Lower leg skin (tissue), 3 donors: ENCODE results near the gene MRPL23.

Experiments used
- POLR2A ChIP-seq, 2 donors: fragments of 450-650 bp; IDR thresholded peaks; one replicate each; pipeline ENCODE4 v1.6.1; 2016 to 2017; ENCODE audit warnings: antibody characterized with exemption in 2 of 2, mild to moderate bottlenecking in 1 of 2, moderate library complexity in 1 of 2
- TF ChIP-seq, protein P1 (sequence below), 3 donors: fragments of 450-650 bp; IDR thresholded peaks; one replicate each; pipeline ENCODE4 v1.5.1; 2016; ENCODE audit warnings: antibody characterized with exemption in 3 of 3, mild to moderate bottlenecking in 3 of 3, moderate library complexity in 2 of 3

DNA sequence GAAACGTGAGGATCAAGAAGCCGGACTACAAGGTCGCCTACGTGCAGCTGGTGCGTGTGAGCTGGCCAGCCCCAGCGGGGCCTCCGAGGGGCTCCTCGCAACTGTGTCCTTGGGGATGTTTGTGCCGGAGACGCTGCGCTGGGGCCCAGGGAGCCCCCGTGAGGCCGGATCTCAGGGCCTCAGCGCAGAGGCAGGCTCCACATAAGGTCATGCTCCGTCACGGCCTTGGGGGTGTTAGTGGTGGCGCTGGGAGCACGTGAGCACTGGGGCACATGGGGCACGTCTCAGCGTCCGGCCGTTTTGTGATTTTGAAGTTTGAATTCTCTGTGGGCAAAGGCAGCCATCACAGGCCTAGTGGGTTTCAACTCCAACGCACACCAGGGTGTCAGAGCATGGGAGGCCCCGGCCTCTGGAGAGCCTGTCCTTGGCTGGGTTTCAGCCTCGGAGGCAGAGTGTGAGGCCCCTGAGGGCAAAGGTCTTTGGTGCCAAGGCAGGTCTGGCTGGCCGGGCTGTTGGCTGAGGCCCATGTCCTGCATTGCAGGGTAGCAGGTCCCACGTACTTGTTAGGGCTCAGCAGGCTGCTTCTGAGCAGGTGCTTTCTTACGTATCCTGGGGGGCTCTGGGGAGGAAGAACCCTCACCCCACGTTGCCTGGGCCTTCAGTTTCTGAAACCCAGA, 5.8 kb downstream of the MRPL23 start:
- TF ChIP-seq, protein P1, sequence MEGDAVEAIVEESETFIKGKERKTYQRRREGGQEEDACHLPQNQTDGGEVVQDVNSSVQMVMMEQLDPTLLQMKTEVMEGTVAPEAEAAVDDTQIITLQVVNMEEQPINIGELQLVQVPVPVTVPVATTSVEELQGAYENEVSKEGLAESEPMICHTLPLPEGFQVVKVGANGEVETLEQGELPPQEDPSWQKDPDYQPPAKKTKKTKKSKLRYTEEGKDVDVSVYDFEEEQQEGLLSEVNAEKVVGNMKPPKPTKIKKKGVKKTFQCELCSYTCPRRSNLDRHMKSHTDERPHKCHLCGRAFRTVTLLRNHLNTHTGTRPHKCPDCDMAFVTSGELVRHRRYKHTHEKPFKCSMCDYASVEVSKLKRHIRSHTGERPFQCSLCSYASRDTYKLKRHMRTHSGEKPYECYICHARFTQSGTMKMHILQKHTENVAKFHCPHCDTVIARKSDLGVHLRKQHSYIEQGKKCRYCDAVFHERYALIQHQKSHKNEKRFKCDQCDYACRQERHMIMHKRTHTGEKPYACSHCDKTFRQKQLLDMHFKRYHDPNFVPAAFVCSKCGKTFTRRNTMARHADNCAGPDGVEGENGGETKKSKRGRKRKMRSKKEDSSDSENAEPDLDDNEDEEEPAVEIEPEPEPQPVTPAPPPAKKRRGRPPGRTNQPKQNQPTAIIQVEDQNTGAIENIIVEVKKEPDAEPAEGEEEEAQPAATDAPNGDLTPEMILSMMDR (IDR thresholded peaks at IDR 0.05): no peak
- TF ChIP-seq POLR2A (IDR thresholded peaks at IDR 0.05): no peak
